ENCODE data around the gene PAQR7. TPM values are rescaled to one million over a fixed set of nuclear protein-coding genes. Genes with fewer than 3 reads are reported as not detected.

PAQR7 gene
- polyA plus RNA-seq, 1 donor from 2014 or later, result 4.1 TPM

DNA sequence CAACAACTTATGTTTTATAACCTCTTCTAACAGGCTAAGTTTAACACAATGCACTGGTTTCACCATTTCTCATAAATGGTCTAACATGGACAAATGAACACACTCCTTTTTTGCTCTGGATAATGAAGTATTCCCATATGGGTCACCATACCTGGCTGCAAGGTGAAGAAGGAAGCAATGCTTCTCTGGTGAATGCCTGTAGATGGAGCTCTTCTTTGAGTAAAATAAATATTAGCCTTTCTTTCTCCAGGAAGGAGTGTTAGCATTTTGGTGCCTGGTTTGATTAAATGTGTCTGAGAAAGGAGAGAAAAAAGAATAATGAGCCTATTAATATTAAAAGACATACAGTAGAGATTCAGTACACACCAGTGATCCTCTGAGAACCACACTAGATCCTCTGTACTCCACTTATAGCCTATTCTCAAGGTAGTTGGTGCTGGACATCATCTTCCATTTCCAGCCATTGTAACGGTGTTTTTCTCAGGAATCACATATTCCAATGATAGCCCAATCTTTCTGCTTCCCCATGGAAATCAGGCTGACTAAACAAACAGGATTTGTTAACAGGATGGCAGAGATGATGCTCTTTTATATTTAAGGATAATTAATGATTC is 38.1 kb downstream of the PAQR7 start:
- TF ChIP-seq, protein P1, sequence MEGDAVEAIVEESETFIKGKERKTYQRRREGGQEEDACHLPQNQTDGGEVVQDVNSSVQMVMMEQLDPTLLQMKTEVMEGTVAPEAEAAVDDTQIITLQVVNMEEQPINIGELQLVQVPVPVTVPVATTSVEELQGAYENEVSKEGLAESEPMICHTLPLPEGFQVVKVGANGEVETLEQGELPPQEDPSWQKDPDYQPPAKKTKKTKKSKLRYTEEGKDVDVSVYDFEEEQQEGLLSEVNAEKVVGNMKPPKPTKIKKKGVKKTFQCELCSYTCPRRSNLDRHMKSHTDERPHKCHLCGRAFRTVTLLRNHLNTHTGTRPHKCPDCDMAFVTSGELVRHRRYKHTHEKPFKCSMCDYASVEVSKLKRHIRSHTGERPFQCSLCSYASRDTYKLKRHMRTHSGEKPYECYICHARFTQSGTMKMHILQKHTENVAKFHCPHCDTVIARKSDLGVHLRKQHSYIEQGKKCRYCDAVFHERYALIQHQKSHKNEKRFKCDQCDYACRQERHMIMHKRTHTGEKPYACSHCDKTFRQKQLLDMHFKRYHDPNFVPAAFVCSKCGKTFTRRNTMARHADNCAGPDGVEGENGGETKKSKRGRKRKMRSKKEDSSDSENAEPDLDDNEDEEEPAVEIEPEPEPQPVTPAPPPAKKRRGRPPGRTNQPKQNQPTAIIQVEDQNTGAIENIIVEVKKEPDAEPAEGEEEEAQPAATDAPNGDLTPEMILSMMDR (IDR thresholded peaks at IDR 0.05; ENCODE audit: poor library complexity, severe bottlenecking), result peak; percentile 67
- no peak for TF ChIP-seq TAF1 (IDR thresholded peaks at IDR 0.05; ENCODE audit: low read depth)
- TF ChIP-seq POLR2AphosphoS5 (IDR thresholded peaks at IDR 0.05), result no peak
- TF ChIP-seq SMC3 (conservative IDR thresholded peaks at IDR 0.05; ENCODE audit: poor library complexity), result peak; percentile 65
- TF ChIP-seq RAD21 (conservative IDR thresholded peaks at IDR 0.05), result peak; percentile 63
- no peak for TF ChIP-seq MXI1 (conservative IDR thresholded peaks at IDR 0.05; ENCODE audit: poor library complexity, severe bottlenecking)
- no peak for TF ChIP-seq EZH2 (IDR thresholded peaks at IDR 0.05; ENCODE audit: borderline replicate concordance, insufficient read depth, low read length, poor library complexity, severe bottlenecking)
- Histone ChIP-seq H3K4me2 (ENCODE audit: low read length) (no peak overlapping the region), H3K27ac (ENCODE audit: low read length) (no peak overlapping the region), H4K20me1 (ENCODE audit: insufficient read depth) (no peaks in the 10 kb centered on the region), H3K79me2 (replicated peaks; ENCODE audit: insufficient read depth, low read length) (no peaks in the 10 kb centered on the region), H3K9me3 (ENCODE audit: low read length) (no peaks in the 10 kb centered on the region), H3K9ac (ENCODE audit: low read length) (no peak overlapping the region), H3K4me3 (ENCODE audit: low read length) (no peak overlapping the region), H3F3A (ENCODE audit: insufficient read depth, low read length, poor library complexity, severe bottlenecking) (no peaks in the 10 kb centered on the region), H3K36me3 (ENCODE audit: insufficient read depth, low read length) (no peaks in the 10 kb centered on the region), H2AFZ (ENCODE audit: low read depth, low read length) (no peak overlapping the region), H3K9me2 (ENCODE audit: insufficient read depth, low read length) (no peaks in the 10 kb centered on the region), H3K27me3 (ENCODE audit: insufficient read depth, low read depth, low read length) (no peaks in the 10 kb centered on the region)

DNA sequence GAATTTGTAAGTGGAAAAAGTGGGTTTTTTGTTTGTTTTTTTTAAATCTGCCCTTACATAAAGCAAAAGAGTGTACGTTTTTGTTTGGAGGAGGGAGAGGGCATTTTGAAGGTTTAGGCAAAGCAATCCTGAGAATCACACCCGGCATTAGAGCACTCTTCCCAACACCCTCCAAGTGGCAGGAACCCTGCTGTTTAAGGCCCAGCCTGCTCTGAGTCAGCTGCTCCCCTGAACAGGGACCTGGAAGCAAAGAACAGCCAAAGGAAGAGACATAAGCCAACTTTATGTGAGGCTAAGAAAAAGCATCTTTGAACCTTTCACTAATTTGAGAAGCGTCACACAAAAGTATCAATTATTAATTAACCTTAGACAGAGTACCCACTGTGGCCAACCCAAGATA is 38.8 kb downstream of the PAQR7 start:
- no peak overlapping the region for H3K9ac ChIP-seq (ENCODE audit: low read length)
- H3K27ac ChIP-seq (ENCODE audit: low read length), result no peak overlapping the region
- no peak overlapping the region for H2AFZ ChIP-seq (ENCODE audit: low read depth, low read length)
- TF ChIP-seq EZH2 (IDR thresholded peaks at IDR 0.05; ENCODE audit: borderline replicate concordance, insufficient read depth, low read length, poor library complexity, severe bottlenecking), result no peak
- no peak for TF ChIP-seq TAF1 (IDR thresholded peaks at IDR 0.05; ENCODE audit: low read depth)
- TF ChIP-seq EP300 (conservative IDR thresholded peaks at IDR 0.05; ENCODE audit: poor library complexity, severe bottlenecking), result no peak
- TF ChIP-seq MXI1 (conservative IDR thresholded peaks at IDR 0.05; ENCODE audit: poor library complexity, severe bottlenecking), result no peak
- no peak for TF ChIP-seq POLR2AphosphoS5 (IDR thresholded peaks at IDR 0.05)
- TF ChIP-seq SMC3 (conservative IDR thresholded peaks at IDR 0.05; ENCODE audit: poor library complexity), result no peak
- no peak for TF ChIP-seq RAD21 (conservative IDR thresholded peaks at IDR 0.05)
- TF ChIP-seq, protein P2, sequence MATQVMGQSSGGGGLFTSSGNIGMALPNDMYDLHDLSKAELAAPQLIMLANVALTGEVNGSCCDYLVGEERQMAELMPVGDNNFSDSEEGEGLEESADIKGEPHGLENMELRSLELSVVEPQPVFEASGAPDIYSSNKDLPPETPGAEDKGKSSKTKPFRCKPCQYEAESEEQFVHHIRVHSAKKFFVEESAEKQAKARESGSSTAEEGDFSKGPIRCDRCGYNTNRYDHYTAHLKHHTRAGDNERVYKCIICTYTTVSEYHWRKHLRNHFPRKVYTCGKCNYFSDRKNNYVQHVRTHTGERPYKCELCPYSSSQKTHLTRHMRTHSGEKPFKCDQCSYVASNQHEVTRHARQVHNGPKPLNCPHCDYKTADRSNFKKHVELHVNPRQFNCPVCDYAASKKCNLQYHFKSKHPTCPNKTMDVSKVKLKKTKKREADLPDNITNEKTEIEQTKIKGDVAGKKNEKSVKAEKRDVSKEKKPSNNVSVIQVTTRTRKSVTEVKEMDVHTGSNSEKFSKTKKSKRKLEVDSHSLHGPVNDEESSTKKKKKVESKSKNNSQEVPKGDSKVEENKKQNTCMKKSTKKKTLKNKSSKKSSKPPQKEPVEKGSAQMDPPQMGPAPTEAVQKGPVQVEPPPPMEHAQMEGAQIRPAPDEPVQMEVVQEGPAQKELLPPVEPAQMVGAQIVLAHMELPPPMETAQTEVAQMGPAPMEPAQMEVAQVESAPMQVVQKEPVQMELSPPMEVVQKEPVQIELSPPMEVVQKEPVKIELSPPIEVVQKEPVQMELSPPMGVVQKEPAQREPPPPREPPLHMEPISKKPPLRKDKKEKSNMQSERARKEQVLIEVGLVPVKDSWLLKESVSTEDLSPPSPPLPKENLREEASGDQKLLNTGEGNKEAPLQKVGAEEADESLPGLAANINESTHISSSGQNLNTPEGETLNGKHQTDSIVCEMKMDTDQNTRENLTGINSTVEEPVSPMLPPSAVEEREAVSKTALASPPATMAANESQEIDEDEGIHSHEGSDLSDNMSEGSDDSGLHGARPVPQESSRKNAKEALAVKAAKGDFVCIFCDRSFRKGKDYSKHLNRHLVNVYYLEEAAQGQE (IDR thresholded peaks at IDR 0.05; ENCODE audit: borderline replicate concordance), result no peak
- TF ChIP-seq, protein P1 (IDR thresholded peaks at IDR 0.05; ENCODE audit: poor library complexity, severe bottlenecking), result no peak
- H3F3A ChIP-seq (ENCODE audit: insufficient read depth, low read length, poor library complexity, severe bottlenecking), result no peaks in the 10 kb centered on the region
- no peak overlapping the region for H3K4me2 ChIP-seq (ENCODE audit: low read length)
- H3K79me2 ChIP-seq (replicated peaks; ENCODE audit: insufficient read depth, low read length), result no peaks in the 10 kb centered on the region
- no peaks in the 10 kb centered on the region for H3K27me3 ChIP-seq (ENCODE audit: insufficient read depth, low read depth, low read length)
- no peaks in the 10 kb centered on the region for H4K20me1 ChIP-seq (ENCODE audit: insufficient read depth)
- H3K9me2 ChIP-seq (ENCODE audit: insufficient read depth, low read length), result no peaks in the 10 kb centered on the region
- no peaks in the 10 kb centered on the region for H3K36me3 ChIP-seq (ENCODE audit: insufficient read depth, low read length)
- no peak overlapping the region for H3K4me3 ChIP-seq (ENCODE audit: low read length)
- no peaks in the 10 kb centered on the region for H3K9me3 ChIP-seq (ENCODE audit: low read length)
